ENCODE measurements around the gene TTK.
"Not testable (repeated sequence)": the region's sequence is repeated elsewhere in the genome, so short reads cannot be mapped to it uniquely, and the experiment has no call there.

The TTK gene

GRCh38 chr6:80021131-80021530, 16.7 kb downstream of the TTK start:
- TF ChIP-seq CTCF (conservative IDR thresholded peaks at IDR 0.05; ENCODE audit: low read depth, low read length), result no peak
- no peak for DNase-seq (ENCODE audit: low read depth)
- no peak overlapping the region for H3K4me3 ChIP-seq (ENCODE audit: low read depth, low read length)

- TF ChIP-seq CTCF (conservative IDR thresholded peaks at IDR 0.05; ENCODE audit: low read depth, low read length), result no peak
- no peak overlapping the region for H3K4me3 ChIP-seq (ENCODE audit: low read depth, low read length)
- no peak for DNase-seq (ENCODE audit: low read depth)
These were observed 17.1 kb downstream of the TTK start for GRCh38 chr6:80021591-80021990.

GRCh38 chr6:80022803-80023202, 18.4 kb downstream of the TTK start:
- H3K4me3 ChIP-seq (ENCODE audit: low read depth, low read length), result no peak overlapping the region
- TF ChIP-seq CTCF (conservative IDR thresholded peaks at IDR 0.05; ENCODE audit: low read depth, low read length), result no peak
- peak; percentile 88 for DNase-seq (ENCODE audit: low read depth)

- no peak for TF ChIP-seq CTCF (conservative IDR thresholded peaks at IDR 0.05; ENCODE audit: low read depth, low read length)
- DNase-seq (ENCODE audit: low read depth), result no peak
- no peak overlapping the region for H3K4me3 ChIP-seq (ENCODE audit: low read depth, low read length)
These were observed 24.1 kb downstream of the TTK start for GRCh38 chr6:80028589-80028988.

- no peak for DNase-seq (ENCODE audit: low read depth)
- no peak overlapping the region for H3K4me3 ChIP-seq (ENCODE audit: low read depth, low read length)
- TF ChIP-seq CTCF (conservative IDR thresholded peaks at IDR 0.05; ENCODE audit: low read depth, low read length), result no peak
These were observed 25.0 kb downstream of the TTK start for GRCh38 chr6:80029470-80029869.

GRCh38 chr6:80048220-80048619, 43.8 kb downstream of the TTK start:
- not testable (repeated sequence) for H3K4me3 ChIP-seq (ENCODE audit: low read depth, low read length); DNase-seq (ENCODE audit: low read depth)

- no peak for TF ChIP-seq CTCF (conservative IDR thresholded peaks at IDR 0.05; ENCODE audit: low read depth, low read length)
- no peak for DNase-seq (ENCODE audit: low read depth)
- H3K4me3 ChIP-seq (ENCODE audit: low read depth, low read length), result no peak overlapping the region
These were observed 56.3 kb downstream of the TTK start for GRCh38 chr6:80060774-80061173.

- not testable (repeated sequence) for DNase-seq (ENCODE audit: low read depth); H3K4me3 ChIP-seq (ENCODE audit: low read depth, low read length)
These were observed 63.7 kb downstream of the TTK start for GRCh38 chr6:80068146-80068545.

GRCh38 chr6:80070431-80070830, 66.0 kb downstream of the TTK start:
- not testable (repeated sequence) for H3K4me3 ChIP-seq (ENCODE audit: low read depth, low read length); DNase-seq (ENCODE audit: low read depth)

All from choroid plexus epithelial cell (primary cell).